Hematopoietic multipotent progenitor cell treated with erythropoietin and hydrocortisone succinate and interleukin-3 and kit ligand, for 17 days (in vitro differentiated cells): ENCODE data around the gene ANK3.

ENCODE experiments used
- DNase-seq: peaks from one replicate; pipeline ENCODE4 v3.0.0-alpha.2; 2015; ENCODE audit warnings: low spot score

Gene ANK3

GRCh38 chr10:60341969-60342368 is 47.7 kb downstream of the ANK3 start:
- no peak for DNase-seq

GRCh38 chr10:60340973-60341372 is 48.7 kb downstream of the ANK3 start:
- DNase-seq, result no peak

GRCh38 chr10:60339757-60340156 is 49.9 kb downstream of the ANK3 start:
- DNase-seq, result no peak

- DNase-seq, result no peak
Measured at GRCh38 chr10:60338786-60339185, 50.9 kb downstream of the ANK3 start.

GRCh38 chr10:60338002-60338564 is 51.6 kb downstream of the ANK3 start:
- DNase-seq, result no peak

- DNase-seq, result no peak
Measured at GRCh38 chr10:60336901-60337630, 52.6 kb downstream of the ANK3 start.

GRCh38 chr10:60335708-60336107 is 54.0 kb downstream of the ANK3 start:
- DNase-seq, result no peak

- no peak for DNase-seq
Measured at GRCh38 chr10:60334991-60335390, 54.7 kb downstream of the ANK3 start.

GRCh38 chr10:60332371-60332770 is 57.3 kb downstream of the ANK3 start:
- DNase-seq, result no peak

GRCh38 chr10:60331886-60332285 is 57.8 kb downstream of the ANK3 start:
- no peak for DNase-seq

GRCh38 chr10:60323162-60323561 is 66.5 kb downstream of the ANK3 start:
- DNase-seq, result no peak

GRCh38 chr10:60320666-60321065 is 69.0 kb downstream of the ANK3 start:
- no peak for DNase-seq

- no peak for DNase-seq
Measured at GRCh38 chr10:60316029-60316428, 73.6 kb downstream of the ANK3 start.

GRCh38 chr10:60315311-60315710 is 74.4 kb downstream of the ANK3 start:
- DNase-seq, result no peak

GRCh38 chr10:60314069-60314940 is 75.4 kb downstream of the ANK3 start:
- no peak for DNase-seq

- DNase-seq, result no peak
Measured at GRCh38 chr10:60313589-60313952, 76.1 kb downstream of the ANK3 start.

GRCh38 chr10:60312818-60313588 is 76.7 kb downstream of the ANK3 start:
- DNase-seq, result no peak

GRCh38 chr10:60311821-60312220 is 77.9 kb downstream of the ANK3 start:
- DNase-seq, result no peak

GRCh38 chr10:60310740-60311139 is 78.9 kb downstream of the ANK3 start:
- DNase-seq, result no peak

- DNase-seq, result no peak
Measured at GRCh38 chr10:60309891-60310290, 79.8 kb downstream of the ANK3 start.

- no peak for DNase-seq
Measured at GRCh38 chr10:60309371-60309770, 80.3 kb downstream of the ANK3 start.

- DNase-seq, result no peak
Measured at GRCh38 chr10:60305380-60305892, 84.2 kb downstream of the ANK3 start.
